ENCODE data around the gene MYO1D. TPM values are rescaled to one million over a fixed set of nuclear protein-coding genes. Genes with fewer than 3 reads are reported as not detected.
A peak's percentile ranks its signal among the peaks of the same experiment; 100 is the strongest.
"Not testable (repeated sequence)": the region's sequence is repeated elsewhere in the genome, so short reads cannot be mapped to it uniquely, and the experiment has no call there.

The MYO1D gene
- total RNA-seq, 1 donor from 2014 or later: 73.3 TPM

GRCh38 chr17:32831223-32831622, 45.7 kb downstream of the MYO1D start:
- no peaks in the 10 kb centered on the region for H3K9me3 ChIP-seq
- ATAC-seq: no peak

GRCh38 chr17:32828822-32829221, 48.1 kb downstream of the MYO1D start:
- peaks cover 19% of the 10 kb centered on the region for H3K4me1 ChIP-seq
- no peaks in the 10 kb centered on the region for H3K9me3 ChIP-seq
- H3K4me3 ChIP-seq: no peak overlapping the region
- H3K27me3 ChIP-seq: no peaks in the 10 kb centered on the region
- no peak overlapping the region for H3K27ac ChIP-seq
- no peak for ATAC-seq
- intact Hi-C loops (cut with DNase I): no loop called here
- H3K36me3 ChIP-seq: no peaks in the 10 kb centered on the region
- DNase-seq: no peak
- no peak for TF ChIP-seq CTCF (IDR thresholded peaks at IDR 0.05)

More at GRCh38 chr17:32831223-32831622, 45.7 kb downstream of the MYO1D start:
- no peak overlapping the region for H3K4me3 ChIP-seq
- H3K4me1 ChIP-seq: peaks cover 14% of the 10 kb centered on the region
- TF ChIP-seq CTCF (IDR thresholded peaks at IDR 0.05): no peak
- H3K27ac ChIP-seq: no peak overlapping the region
- no peaks in the 10 kb centered on the region for H3K27me3 ChIP-seq
- no peak for DNase-seq
- no peaks in the 10 kb centered on the region for H3K36me3 ChIP-seq
- intact Hi-C loops (cut with DNase I): no loop called here

- ATAC-seq: no peak
- TF ChIP-seq CTCF (IDR thresholded peaks at IDR 0.05): no peak
- intact Hi-C loops (cut with DNase I): no loop called here
Observed at GRCh38 chr17:32827227-32827626, 49.7 kb downstream of the MYO1D start.

GRCh38 chr17:32826076-32826475, 50.8 kb downstream of the MYO1D start:
- Histone ChIP-seq H3K9me3 (no peaks in the 10 kb centered on the region), H3K36me3 (no peaks in the 10 kb centered on the region), H3K4me1 (peaks cover 19% of the 10 kb centered on the region), H3K27me3 (no peaks in the 10 kb centered on the region), H3K27ac (no peak overlapping the region), H3K4me3 (no peak overlapping the region)
- DNase-seq: no peak
- intact Hi-C loops (cut with DNase I): no loop called here
- no peak for TF ChIP-seq CTCF (IDR thresholded peaks at IDR 0.05)
- ATAC-seq: no peak

More at GRCh38 chr17:32827227-32827626, 49.7 kb downstream of the MYO1D start:
- Histone ChIP-seq H3K27me3 (no peaks in the 10 kb centered on the region), H3K4me3 (no peak overlapping the region), H3K36me3 (no peaks in the 10 kb centered on the region), H3K27ac (no peak overlapping the region), H3K9me3 (no peaks in the 10 kb centered on the region), H3K4me1 (peaks cover 19% of the 10 kb centered on the region)
- no peak for DNase-seq

- H3K9me3 ChIP-seq: no peaks in the 10 kb centered on the region
- H3K36me3 ChIP-seq: no peaks in the 10 kb centered on the region
- no peak overlapping the region for H3K27ac ChIP-seq
- intact Hi-C loops (cut with DNase I): no loop called here
- ATAC-seq (no peak), DNase-seq (no peak)
- peaks cover 18% of the 10 kb centered on the region for H3K4me1 ChIP-seq
- H3K27me3 ChIP-seq: no peaks in the 10 kb centered on the region
- no peak overlapping the region for H3K4me3 ChIP-seq
- no peak for TF ChIP-seq CTCF (IDR thresholded peaks at IDR 0.05)
Observed at GRCh38 chr17:32824334-32824733, 52.6 kb downstream of the MYO1D start.

GRCh38 chr17:32822996-32823395, 53.9 kb downstream of the MYO1D start:
- Histone ChIP-seq H3K4me3 (peak overlapping the region; percentile 39), H3K36me3 (no peaks in the 10 kb centered on the region), H3K27ac (no peak overlapping the region), H3K4me1 (peaks cover 9% of the 10 kb centered on the region), H3K9me3 (no peaks in the 10 kb centered on the region), H3K27me3 (no peaks in the 10 kb centered on the region)
- ATAC-seq (peak; percentile 77), DNase-seq (no peak)
- intact Hi-C loops (cut with DNase I): no loop called here
- no peak for TF ChIP-seq CTCF (IDR thresholded peaks at IDR 0.05)

- H3K27me3 ChIP-seq; H3K4me1 ChIP-seq; intact Hi-C loops (cut with DNase I); H3K27ac ChIP-seq; ATAC-seq; H3K36me3 ChIP-seq; H3K9me3 ChIP-seq: not testable (repeated sequence)
- peak overlapping the region; percentile 39 for H3K4me3 ChIP-seq
- peak; percentile 69 for DNase-seq
Observed at GRCh38 chr17:32821987-32822934, 54.7 kb downstream of the MYO1D start.

Data from upper lobe of right lung (tissue), 1 donor.